H1 (cell line): Measurements from ENCODE around the gene CENPV. TPM values are rescaled to one million over a fixed set of nuclear protein-coding genes. Genes with fewer than 3 reads are reported as not detected.

Experiments used
- ASH2L ChIP-seq: fragments of 200-600, 300-600 bp; sonication (generic); IDR thresholded peaks from one replicate; pipeline ENCODE4 v1.7.1; 2017; ENCODE audit warnings: low read length
- CBX8 ChIP-seq: fragments of 300-800, 300-1000 bp; sonication (generic); IDR thresholded peaks from 2 replicates; pipeline ENCODE4 v1.7.1; 2016; ENCODE audit warnings: low read depth, low read length, borderline replicate concordance
- EGR1 ChIP-seq: IDR thresholded peaks from 2 replicates; pipeline ENCODE4 v1.6.1; 2011; ENCODE audit warnings: low read depth, low read length, borderline replicate concordance
- FOSL1 ChIP-seq: IDR thresholded peaks from 2 replicates; pipeline ENCODE4 v1.6.1; 2011; ENCODE audit warnings: mild to moderate bottlenecking, low read depth, low read length, moderate library complexity; ENCODE audit not compliant: insufficient read depth
- PHF8 ChIP-seq: fragments of 200-600 bp; sonication (generic); conservative IDR thresholded peaks from 2 replicates; pipeline ENCODE4 v1.7.1; 2012; ENCODE audit warnings: low read depth, mild to moderate bottlenecking, inconsistent platforms, low read length, moderate library complexity
- POU5F1 ChIP-seq: IDR thresholded peaks from 2 replicates; pipeline ENCODE4 v1.6.1; 2011; ENCODE audit warnings: low read depth, mild to moderate bottlenecking, low read length, moderate library complexity
- RBBP5 ChIP-seq: IDR thresholded peaks from 2 replicates; pipeline ENCODE4 v1.7.1; 2012; ENCODE audit warnings: low read depth, mild to moderate bottlenecking, inconsistent platforms, low read length, moderate library complexity, borderline replicate concordance
- SAP30 ChIP-seq: fragments of 300-600 bp; sonication (generic); IDR thresholded peaks from 2 replicates; pipeline ENCODE4 v1.7.1; 2012; ENCODE audit warnings: low read length, moderate library complexity, mild to moderate bottlenecking, inconsistent platforms; ENCODE audit not compliant: insufficient read depth, insufficient replicate concordance
- SIN3A ChIP-seq, 2 experiments: IDR thresholded peaks in 1 of 2; conservative IDR thresholded peaks in 1 of 2; 2 replicates each; pipeline ENCODE4 v1.6.1; 2011 to 2012; ENCODE audit warnings: low read length in 2 of 2, improper control_type of control experiment in 1 of 2, low read depth in 1 of 2, mild to moderate bottlenecking in 1 of 2
- SIX5 ChIP-seq: IDR thresholded peaks from 2 replicates; pipeline ENCODE4 v1.6.1; 2011; ENCODE audit warnings: mild to moderate bottlenecking, low read depth, low read length
- SP1 ChIP-seq: IDR thresholded peaks from 2 replicates; pipeline ENCODE4 v1.6.1; 2011; ENCODE audit warnings: low read depth, low read length
- TAF7 ChIP-seq: optimal IDR thresholded peaks from 2 replicates; pipeline ENCODE3; 2011; ENCODE audit warnings: low read depth, mild to moderate bottlenecking, inconsistent platforms, low read length, moderate library complexity, borderline replicate concordance
- polyA plus RNA-seq, 7 experiments: library from polyadenylated mRNA; depleted of rRNA in 3 of 7; stranded (reverse) in 5 of 7; unstranded in 2 of 7; fragments of >200 nt in 5 of 7; fragments of 200-250 nt in 2 of 7; gene quantifications; 1 replicate in 5 of 7; 2 replicates in 1 of 7; 4 replicates in 1 of 7; pipeline versions ENCODE4 v1.2.1 to v1.2.3, GENCODE V29; 2011 to 2013; ENCODE audit warnings: missing spikeins in 2 of 7, mixed read lengths in 2 of 7
- total RNA-seq: library from RNA; stranded (reverse); fragmentation: NEBNext Ultra II Directional; extraction: Animal tissue kit (Norgen Biotek cat#: 25700); gene quantifications from 2 replicates; pipeline ENCODE4 v1.2.1, GENCODE V29; 2021

CENPV gene
- total and polyA plus RNA-seq, 2 of the 8 experiments (the other 6 are each of a cell fraction or from before 2014, with no cell fraction given), result 249 to 260 TPM

DNA sequence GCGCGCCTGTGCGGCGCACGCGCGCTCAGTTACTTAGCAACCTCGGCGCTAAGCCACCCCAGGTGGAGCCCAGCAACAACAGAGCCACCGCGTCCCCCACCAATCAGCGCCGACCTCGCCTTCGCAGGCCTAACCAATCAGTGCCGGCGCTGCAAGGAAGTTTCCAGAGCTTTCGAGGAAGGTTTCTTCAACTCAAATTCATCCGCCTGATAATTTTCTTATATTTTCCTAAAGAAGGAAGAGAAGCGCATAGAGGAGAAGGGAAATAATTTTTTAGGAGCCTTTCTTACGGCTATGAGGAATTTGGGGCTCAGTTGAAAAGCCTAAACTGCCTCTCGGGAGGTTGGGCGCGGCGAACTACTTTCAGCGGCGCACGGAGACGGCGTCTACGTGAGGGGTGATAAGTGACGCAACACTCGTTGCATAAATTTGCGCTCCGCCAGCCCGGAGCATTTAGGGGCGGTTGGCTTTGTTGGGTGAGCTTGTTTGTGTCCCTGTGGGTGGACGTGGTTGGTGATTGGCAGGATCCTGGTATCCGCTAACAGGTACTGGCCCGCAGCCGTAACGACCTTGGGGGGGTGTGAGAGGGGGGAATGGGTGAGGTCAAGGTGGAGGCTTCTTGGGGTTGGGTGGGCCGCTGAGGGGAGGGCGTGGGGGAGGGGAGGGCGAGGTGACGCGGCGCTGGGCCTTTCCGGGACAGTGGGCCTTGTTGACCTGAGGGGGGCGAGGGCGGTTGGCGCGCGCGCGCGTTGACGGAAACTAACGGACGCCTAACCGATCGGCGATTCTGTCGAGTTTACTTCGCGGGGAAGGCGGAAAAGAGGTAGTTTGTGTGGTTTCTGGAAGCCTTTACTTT lies 27.6 kb upstream of the CENPV start, which contains the start of gene UBB (continued):
- TF ChIP-seq CBX8, result no peak
- TF ChIP-seq EGR1, result peak; percentile 52; the same call in 1 of the 2 replicates
- peak; percentile 11 to 76; a peak in 2 of 4 replicates for TF ChIP-seq SIN3A (conservative IDR thresholded peaks at IDR 0.05 in 1 of 2, IDR thresholded peaks at IDR 0.05 in 1 of 2; ENCODE audit: low read depth in 1 of 2, low read length in 2 of 2)
- TF ChIP-seq SP1, result peak; percentile 47
- TF ChIP-seq PHF8, result peak; percentile 88
- no peak for TF ChIP-seq FOSL1
- TF ChIP-seq TAF7, result peak; percentile 94
- no peak for TF ChIP-seq SIX5
- TF ChIP-seq POU5F1, result no peak
- TF ChIP-seq ASH2L, result peak; percentile 99
- TF ChIP-seq SAP30, result no peak
- peak; percentile 60; the same call in 1 of the 2 replicates for TF ChIP-seq RBBP5
